Stimulated activated CD8-positive, alpha-beta memory T cell treated with anti-CD3 and anti-CD28 coated beads, Interleukin-4, amount 100 ng/mL, for 4 hours (primary cell): Measurements from ENCODE around the gene GCNT2.
"Not testable (repeated sequence)": the region's sequence is repeated elsewhere in the genome, so short reads cannot be mapped to it uniquely, and the experiment has no call there.

ENCODE experiments used
- DNase-seq, 2 donors: peaks; one replicate each; pipeline ENCODE4 v3.0.0-alpha.2; 2020; ENCODE audit warnings: low read depth in 2 of 2, low spot score in 1 of 2

The GCNT2 gene

GRCh38 chr6:10658910-10659698 is 138.0 kb downstream of the GCNT2 start:
- no peak for DNase-seq

- DNase-seq, result no peak
Observed at GRCh38 chr6:10659699-10660348, 138.7 kb downstream of the GCNT2 start.

GRCh38 chr6:10660431-10661191 is 139.5 kb downstream of the GCNT2 start:
- DNase-seq, result not testable (repeated sequence)

- no peak for DNase-seq
Observed at GRCh38 chr6:10662207-10662606, 141.1 kb downstream of the GCNT2 start.

- DNase-seq, result no peak
Observed at GRCh38 chr6:10662742-10663141, 141.6 kb downstream of the GCNT2 start.

- DNase-seq, result not testable (repeated sequence)
Observed at GRCh38 chr6:10665595-10665994, 144.4 kb downstream of the GCNT2 start.

- DNase-seq, result no peak
Observed at GRCh38 chr6:10668126-10668917, 147.2 kb downstream of the GCNT2 start.

GRCh38 chr6:10676403-10676802 is 155.3 kb downstream of the GCNT2 start:
- DNase-seq, result no peak

- no peak for DNase-seq
Observed at GRCh38 chr6:10678456-10678855, 157.3 kb downstream of the GCNT2 start.
